ENCODE data around the gene ZDHHC11B.

ZDHHC11B gene

GRCh38 chr5:660491-661030, 124.0 kb downstream of the ZDHHC11B start:
- Histone ChIP-seq H3K23ac (ENCODE audit: low read length) (no peak overlapping the region), H3K27ac (ENCODE audit: low read depth, low read length) (no peak overlapping the region), H3K18ac (ENCODE audit: low read length) (no peak overlapping the region), H3K79me1 (ENCODE audit: low read length) (no peaks in the 10 kb centered on the region), H2AFZ (ENCODE audit: insufficient read depth, low read length, poor library complexity) (no peak overlapping the region), H3K4ac (ENCODE audit: low read depth, low read length) (no peak overlapping the region), H2BK12ac (ENCODE audit: low read length) (no peak overlapping the region), H3K9me3 (ENCODE audit: insufficient read depth, low read depth, low read length) (peaks cover 5% of the 10 kb centered on the region), H3K9ac (ENCODE audit: low read length) (no peak overlapping the region), H4K8ac (ENCODE audit: low read depth, low read length) (no peak overlapping the region), H3K4me3 (ENCODE audit: low read depth, low read length) (no peak overlapping the region), H2BK120ac (ENCODE audit: insufficient read depth, low read length, poor library complexity) (no peak overlapping the region), H4K91ac (ENCODE audit: low read depth, low read length) (no peak overlapping the region), H3K27me3 (ENCODE audit: insufficient read depth, low read length) (no peaks in the 10 kb centered on the region), H3K79me2 (ENCODE audit: control insufficient read depth, insufficient read depth, low read length, poor library complexity) (no peaks in the 10 kb centered on the region), H3K4me2 (ENCODE audit: low read length) (no peak overlapping the region), H3K14ac (ENCODE audit: low read length) (no peak overlapping the region), H4K12ac (ENCODE audit: low read depth, low read length) (no peak overlapping the region), H2AK5ac (ENCODE audit: low read length) (no peak overlapping the region), H3K36me3 (ENCODE audit: control insufficient read depth in 1 of 2, insufficient read depth in 2 of 2, low read length in 2 of 2) (peaks cover 55 to 62% of the 10 kb centered on the region in 2 experiments), H2BK5ac (ENCODE audit: low read depth, low read length, poor library complexity) (no peak overlapping the region), H3K4me1 (ENCODE audit: control insufficient read depth in 1 of 2, insufficient read depth in 2 of 2, low read length in 2 of 2) (no peaks in the 10 kb centered on the region)
- no peak for DNase-seq
- WGBS (ENCODE audit: extremely low coverage, insufficient coverage, insufficient read length), result no CpG with 5 or more reads among the region's 11 CpGs
